Measurements from ENCODE around the gene TOP3B. TPM values are rescaled to one million over a fixed set of nuclear protein-coding genes. Genes with fewer than 3 reads are reported as not detected.

The TOP3B gene
- total RNA-seq, 1 experiment from 2014 or later: 23.9 TPM

DNA sequence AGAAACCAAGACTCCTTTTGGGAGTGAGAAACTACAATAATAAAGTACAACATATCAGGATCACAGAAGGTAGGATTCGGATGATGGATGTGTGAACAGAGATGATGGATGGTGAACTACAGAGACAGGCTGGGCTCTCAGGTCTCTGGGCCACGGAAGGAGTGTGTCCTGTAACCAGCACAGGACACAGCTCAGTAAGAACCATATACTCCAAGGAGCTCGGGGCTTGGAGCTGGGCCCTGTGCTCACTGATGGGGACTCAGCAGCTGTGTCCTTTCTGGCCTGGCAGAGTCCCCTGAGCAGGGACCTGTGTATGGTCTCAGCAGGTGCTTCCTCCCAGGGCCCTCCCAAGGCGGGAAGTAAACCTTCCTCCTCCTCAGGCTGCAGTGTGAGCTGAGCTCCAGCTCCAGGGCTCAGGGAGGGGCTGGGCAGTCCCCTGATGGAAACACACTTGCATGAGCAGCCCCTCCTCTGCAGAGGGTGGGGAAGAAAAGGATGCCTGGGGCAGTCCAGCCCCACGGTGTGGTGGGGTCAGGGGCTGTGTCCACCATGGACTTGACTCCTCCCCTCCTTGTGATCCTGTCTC lies 39.8 kb upstream of the TOP3B start:
- BruUV-seq (replicated peaks): no TSS peak
- Histone ChIP-seq H3F3A (ENCODE audit: insufficient read depth, low read depth) (no peaks in the 10 kb centered on the region), H2AFZ (no peak overlapping the region)

DNA sequence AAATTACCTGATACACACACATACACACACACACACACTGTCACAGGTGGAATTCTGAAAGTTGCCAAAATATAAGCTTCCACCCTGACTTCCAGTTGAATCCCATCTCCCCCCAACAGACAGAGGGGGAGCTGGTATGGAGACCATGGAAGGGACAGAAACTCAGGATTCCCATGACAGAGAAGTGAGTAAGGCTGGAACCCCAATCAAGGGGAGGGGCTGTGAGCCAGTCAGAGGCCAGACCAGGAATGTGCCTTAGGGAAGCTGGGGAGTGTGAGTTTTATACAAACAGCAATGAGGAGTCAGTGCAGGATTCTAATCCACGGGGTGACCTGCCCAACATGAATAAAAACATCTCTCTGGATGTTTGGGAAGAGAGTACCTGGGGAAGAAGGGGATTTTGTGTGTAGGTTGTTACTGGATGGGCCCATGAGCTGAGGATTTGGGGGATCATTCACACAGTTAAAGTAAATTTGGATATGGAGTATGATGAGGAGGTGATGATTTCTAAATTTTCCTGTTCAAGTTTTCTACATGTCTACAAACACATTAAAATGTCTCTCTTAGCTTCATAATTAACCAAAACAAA lies 38.7 kb upstream of the TOP3B start:
- Histone ChIP-seq H3K9me2 (ENCODE audit: insufficient read depth) (no peaks in the 10 kb centered on the region), H3K4me3 (no peak overlapping the region), H3K4me2 (no peak overlapping the region), H2AFZ (no peak overlapping the region), H3K27me3 (ENCODE audit: insufficient read depth, low read depth) (peaks cover 11% of the 10 kb centered on the region), H3K36me3 (ENCODE audit: low read depth) (no peaks in the 10 kb centered on the region), H3F3A (ENCODE audit: insufficient read depth, low read depth) (no peaks in the 10 kb centered on the region), H3K4me1 (replicated peaks; ENCODE audit: insufficient read depth) (no peaks in the 10 kb centered on the region), H3K9me3 (ENCODE audit: insufficient read depth, low read depth) (no peaks in the 10 kb centered on the region), H3K79me2 (ENCODE audit: low read depth) (no peaks in the 10 kb centered on the region), H4K20me1 (ENCODE audit: insufficient read depth) (no peaks in the 10 kb centered on the region), H3K27ac (no peak overlapping the region)
- POLR2A ChIA-PET (ENCODE audit: unreplicated experiment): no interaction called here
- intact Hi-C loops (cut with micrococcal nuclease; ENCODE audit: unreplicated experiment): no loop called here
- no peak for DNase-seq
- no peak for TF ChIP-seq EZH2 (IDR thresholded peaks at IDR 0.05; ENCODE audit: low read depth)
- TF ChIP-seq, protein P1, sequence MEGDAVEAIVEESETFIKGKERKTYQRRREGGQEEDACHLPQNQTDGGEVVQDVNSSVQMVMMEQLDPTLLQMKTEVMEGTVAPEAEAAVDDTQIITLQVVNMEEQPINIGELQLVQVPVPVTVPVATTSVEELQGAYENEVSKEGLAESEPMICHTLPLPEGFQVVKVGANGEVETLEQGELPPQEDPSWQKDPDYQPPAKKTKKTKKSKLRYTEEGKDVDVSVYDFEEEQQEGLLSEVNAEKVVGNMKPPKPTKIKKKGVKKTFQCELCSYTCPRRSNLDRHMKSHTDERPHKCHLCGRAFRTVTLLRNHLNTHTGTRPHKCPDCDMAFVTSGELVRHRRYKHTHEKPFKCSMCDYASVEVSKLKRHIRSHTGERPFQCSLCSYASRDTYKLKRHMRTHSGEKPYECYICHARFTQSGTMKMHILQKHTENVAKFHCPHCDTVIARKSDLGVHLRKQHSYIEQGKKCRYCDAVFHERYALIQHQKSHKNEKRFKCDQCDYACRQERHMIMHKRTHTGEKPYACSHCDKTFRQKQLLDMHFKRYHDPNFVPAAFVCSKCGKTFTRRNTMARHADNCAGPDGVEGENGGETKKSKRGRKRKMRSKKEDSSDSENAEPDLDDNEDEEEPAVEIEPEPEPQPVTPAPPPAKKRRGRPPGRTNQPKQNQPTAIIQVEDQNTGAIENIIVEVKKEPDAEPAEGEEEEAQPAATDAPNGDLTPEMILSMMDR (conservative IDR thresholded peaks at IDR 0.05): no peak
- CTCF ChIA-PET: no interaction called here
- no TSS peak for BruUV-seq (replicated peaks)

More for the DNA sequence above, 39.8 kb upstream of the TOP3B start:
- POLR2A ChIA-PET (ENCODE audit: unreplicated experiment): no interaction called here
- CTCF ChIA-PET: no interaction called here
- Histone ChIP-seq H3K4me2 (no peak overlapping the region), H3K4me1 (replicated peaks; ENCODE audit: insufficient read depth) (no peaks in the 10 kb centered on the region), H4K20me1 (ENCODE audit: insufficient read depth) (no peaks in the 10 kb centered on the region), H3K27ac (no peak overlapping the region), H3K27me3 (ENCODE audit: insufficient read depth, low read depth) (peaks cover 7% of the 10 kb centered on the region), H3K4me3 (no peak overlapping the region), H3K79me2 (ENCODE audit: low read depth) (no peaks in the 10 kb centered on the region), H3K36me3 (ENCODE audit: low read depth) (no peaks in the 10 kb centered on the region), H3K9me2 (ENCODE audit: insufficient read depth) (no peaks in the 10 kb centered on the region), H3K9me3 (ENCODE audit: insufficient read depth, low read depth) (no peaks in the 10 kb centered on the region)
- no peak for DNase-seq
- intact Hi-C loops (cut with micrococcal nuclease; ENCODE audit: unreplicated experiment): no loop called here
- no peak for TF ChIP-seq EZH2 (IDR thresholded peaks at IDR 0.05; ENCODE audit: low read depth)
- TF ChIP-seq, protein P1 (conservative IDR thresholded peaks at IDR 0.05): no peak

DNA sequence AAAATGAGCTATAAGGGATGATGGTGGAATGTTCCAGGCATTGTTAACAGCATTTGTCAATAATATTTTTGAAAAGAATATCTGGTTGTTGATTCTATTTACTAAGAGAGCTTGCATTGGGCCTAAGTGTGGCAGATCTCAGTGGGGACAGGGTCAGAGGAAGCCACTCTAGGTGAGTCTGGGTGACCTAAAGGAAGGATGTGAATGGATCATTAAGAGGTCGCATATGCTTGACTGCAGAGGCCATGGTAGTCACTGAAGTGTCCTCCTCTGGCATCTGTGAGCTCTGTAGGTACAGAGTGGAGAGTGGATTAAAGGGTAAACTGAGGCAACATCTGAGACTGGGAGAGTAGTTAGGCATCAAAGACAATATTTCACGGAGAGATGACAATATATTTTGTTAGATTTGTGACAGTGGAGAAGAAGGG lies 37.9 kb upstream of the TOP3B start:
- ChIA-PET POLR2A (ENCODE audit: unreplicated experiment) (no interaction called here), CTCF (no interaction called here)
- DNase-seq: no peak
- Histone ChIP-seq H3K9me2 (ENCODE audit: insufficient read depth) (no peaks in the 10 kb centered on the region), H3F3A (ENCODE audit: insufficient read depth, low read depth) (no peaks in the 10 kb centered on the region), H3K4me1 (replicated peaks; ENCODE audit: insufficient read depth) (no peaks in the 10 kb centered on the region), H3K27ac (no peak overlapping the region), H3K4me2 (no peak overlapping the region), H3K27me3 (ENCODE audit: insufficient read depth, low read depth) (peaks cover 17% of the 10 kb centered on the region), H3K4me3 (no peak overlapping the region), H3K36me3 (ENCODE audit: low read depth) (no peaks in the 10 kb centered on the region), H4K20me1 (ENCODE audit: insufficient read depth) (no peaks in the 10 kb centered on the region), H2AFZ (no peak overlapping the region), H3K79me2 (ENCODE audit: low read depth) (no peaks in the 10 kb centered on the region), H3K9me3 (ENCODE audit: insufficient read depth, low read depth) (no peaks in the 10 kb centered on the region)
- TF ChIP-seq EZH2 (IDR thresholded peaks at IDR 0.05; ENCODE audit: low read depth): no peak
- TF ChIP-seq, protein P1 (conservative IDR thresholded peaks at IDR 0.05): no peak
- no TSS peak for BruUV-seq (replicated peaks)
- intact Hi-C loops (cut with micrococcal nuclease; ENCODE audit: unreplicated experiment): no loop called here

Data from PC-9 (cell line).